Gastroesophageal sphincter (tissue), 4 donors: ENCODE results near the gene PPARGC1A. TPM values are rescaled to one million over a fixed set of nuclear protein-coding genes. Genes with fewer than 3 reads are reported as not detected.

Source experiments
- ATAC-seq: fragments of 150-250 bp; one replicate; pipeline ENCODE4 v1.9.1; 2016; ENCODE audit warnings: mild to moderate bottlenecking, moderate library complexity
- H3K27ac ChIP-seq, 4 donors: fragments of 200-600 bp; sonication (generic) in 3 of 4; 1 replicate in 3 of 4; 2 replicates in 1 of 4; pipeline ENCODE4 v1.5.1; 2016 to 2019
- H3K27me3 ChIP-seq: fragments of 200-600 bp; sonication (generic); one replicate; pipeline ENCODE4 v1.5.1; 2019
- H3K36me3 ChIP-seq, 2 donors: fragments of 200-600 bp; sonication (generic); one replicate each; pipeline ENCODE4 v1.5.1; 2019; ENCODE audit warnings: control low read depth in 1 of 2
- H3K4me1 ChIP-seq, 3 donors: fragments of 200-600 bp; sonication (generic); 1 replicate in 2 of 3; 2 replicates in 1 of 3; pipeline ENCODE4 v1.5.1; 2016 to 2019; ENCODE audit warnings: control low read depth in 2 of 3
- H3K4me3 ChIP-seq, 2 donors: fragments of 200-600 bp; sonication (generic); one replicate each; pipeline ENCODE4 v1.5.1; 2019; ENCODE audit warnings: mild to moderate bottlenecking in 1 of 2, moderate library complexity in 1 of 2
- H3K9me3 ChIP-seq, 3 donors: fragments of 200-600 bp; sonication (generic); one replicate each; pipeline ENCODE4 v1.5.1; 2017 to 2019; ENCODE audit warnings: control low read depth in 2 of 3
- EP300 ChIP-seq: sonication (generic); formaldehyde crosslinking; IDR thresholded peaks from one replicate; pipeline ENCODE4 v1.6.1; 2017; ENCODE audit warnings: antibody characterized with exemption, mild to moderate bottlenecking
- POLR2A ChIP-seq, 2 donors: fragments of 450-650 bp; IDR thresholded peaks; one replicate each; pipeline ENCODE4 v1.6.1; 2017; ENCODE audit warnings: antibody characterized with exemption in 2 of 2, mild to moderate bottlenecking in 2 of 2, moderate library complexity in 1 of 2
- POLR2AphosphoS5 ChIP-seq: sonication (generic); formaldehyde crosslinking; IDR thresholded peaks from one replicate; pipeline ENCODE4 v1.6.1; 2017; ENCODE audit warnings: antibody characterized with exemption
- WGBS, 2 donors: methylation state at CpG; one replicate each; pipeline ENCODE4 v1.1.5; 2018; ENCODE audit warnings: low coverage in 1 of 2; 5-methylcytosine and 5-hydroxymethylcytosine counted together
- total RNA-seq, 4 donors: library from RNA; depleted of rRNA; stranded (reverse); fragments of >200 nt; gene quantifications; one replicate each; pipeline ENCODE4 v1.1.0, GENCODE V29; 2016
- TF ChIP-seq, protein P1 (sequence below), 4 experiments: fragments of 200-600 bp in 2 of 4; fragments of 450-650 bp in 2 of 4; sonication (generic) in 1 of 4; IDR thresholded peaks; one replicate each; pipeline ENCODE4 v1.5.1; 2017 to 2019; ENCODE audit warnings: antibody characterized with exemption in 4 of 4, mild to moderate bottlenecking in 2 of 4, moderate library complexity in 2 of 4

PPARGC1A gene
- total RNA-seq, 4 donors from 2014 or later = 5.8 to 43.7 (median 18.3) TPM

DNA sequence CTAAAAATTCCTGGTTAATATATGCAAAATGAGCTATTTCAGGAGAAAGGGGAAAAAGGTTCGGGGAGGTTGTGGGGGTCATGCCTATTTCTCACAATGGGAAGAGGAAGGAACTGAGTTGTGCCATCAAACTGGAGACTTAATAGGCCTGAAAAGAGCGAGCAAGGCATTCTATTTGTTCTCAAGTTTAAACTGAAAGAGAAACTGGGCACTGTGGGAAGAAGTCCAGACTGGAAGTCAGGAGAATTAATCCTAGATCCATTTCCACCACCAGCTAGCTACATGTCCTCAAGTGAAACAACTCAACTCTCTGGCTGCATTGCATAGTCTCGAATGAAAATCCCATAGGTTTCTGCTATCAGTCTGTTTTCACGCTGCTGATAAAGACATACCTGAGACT, 50.6 kb downstream of the PPARGC1A start:
- 63 to 75% methylated on average over 3 to 4 of the region's 4 CpGs for WGBS, 2 donors

DNA sequence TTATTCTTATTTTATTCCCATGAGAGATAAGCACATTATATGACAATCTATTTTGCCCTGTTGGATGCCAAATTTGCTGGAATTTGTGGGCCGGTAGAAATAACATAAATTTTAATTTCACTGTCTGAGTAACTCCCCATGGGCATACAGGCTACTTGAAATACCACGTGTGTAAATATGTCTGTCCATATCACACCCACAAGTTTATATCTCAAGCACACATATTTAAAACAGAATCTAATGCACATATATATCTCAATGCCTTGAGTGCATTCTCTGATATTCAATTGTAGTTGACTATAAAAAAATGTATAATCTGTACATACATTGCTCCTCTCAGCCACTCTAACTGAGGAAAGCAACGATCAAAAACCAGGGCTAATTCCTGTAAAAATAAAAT, 51.2 kb downstream of the PPARGC1A start:
- Histone ChIP-seq H3K9me3 (no peaks in the 10 kb centered on the region), H3K36me3 (no peaks in the 10 kb centered on the region), H3K27ac (peak overlapping the region in 2 of 4 donors; percentile 41 to 46), H3K4me1 (peaks cover 0 to 22% (median 0%) of the 10 kb centered on the region in 3 donors), H3K4me3 (no peak overlapping the region), H3K27me3 (no peaks in the 10 kb centered on the region)
- WGBS, 2 donors = 51 to 59% methylated on average over 3 of the region's 3 CpGs
- no peak for TF ChIP-seq EP300
- no peak for TF ChIP-seq POLR2AphosphoS5
- TF ChIP-seq POLR2A (IDR thresholded peaks at IDR 0.05) = no peak
- TF ChIP-seq, protein P1, sequence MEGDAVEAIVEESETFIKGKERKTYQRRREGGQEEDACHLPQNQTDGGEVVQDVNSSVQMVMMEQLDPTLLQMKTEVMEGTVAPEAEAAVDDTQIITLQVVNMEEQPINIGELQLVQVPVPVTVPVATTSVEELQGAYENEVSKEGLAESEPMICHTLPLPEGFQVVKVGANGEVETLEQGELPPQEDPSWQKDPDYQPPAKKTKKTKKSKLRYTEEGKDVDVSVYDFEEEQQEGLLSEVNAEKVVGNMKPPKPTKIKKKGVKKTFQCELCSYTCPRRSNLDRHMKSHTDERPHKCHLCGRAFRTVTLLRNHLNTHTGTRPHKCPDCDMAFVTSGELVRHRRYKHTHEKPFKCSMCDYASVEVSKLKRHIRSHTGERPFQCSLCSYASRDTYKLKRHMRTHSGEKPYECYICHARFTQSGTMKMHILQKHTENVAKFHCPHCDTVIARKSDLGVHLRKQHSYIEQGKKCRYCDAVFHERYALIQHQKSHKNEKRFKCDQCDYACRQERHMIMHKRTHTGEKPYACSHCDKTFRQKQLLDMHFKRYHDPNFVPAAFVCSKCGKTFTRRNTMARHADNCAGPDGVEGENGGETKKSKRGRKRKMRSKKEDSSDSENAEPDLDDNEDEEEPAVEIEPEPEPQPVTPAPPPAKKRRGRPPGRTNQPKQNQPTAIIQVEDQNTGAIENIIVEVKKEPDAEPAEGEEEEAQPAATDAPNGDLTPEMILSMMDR (IDR thresholded peaks at IDR 0.05) = no peak
- ATAC-seq = no peak

More for the DNA sequence above, 50.6 kb downstream of the PPARGC1A start:
- Histone ChIP-seq H3K4me3 (no peak overlapping the region), H3K4me1 (peaks cover 0 to 20% (median 0%) of the 10 kb centered on the region in 3 donors), H3K36me3 (no peaks in the 10 kb centered on the region), H3K27me3 (no peaks in the 10 kb centered on the region), H3K27ac (peak overlapping the region in 3 of 4 donors; percentile 3 to 46 (median 41)), H3K9me3 (no peaks in the 10 kb centered on the region)
- no peak for TF ChIP-seq EP300
- TF ChIP-seq POLR2AphosphoS5 = no peak
- TF ChIP-seq POLR2A (IDR thresholded peaks at IDR 0.05) = no peak
- TF ChIP-seq, protein P1 (IDR thresholded peaks at IDR 0.05) = no peak
- ATAC-seq = no peak

DNA sequence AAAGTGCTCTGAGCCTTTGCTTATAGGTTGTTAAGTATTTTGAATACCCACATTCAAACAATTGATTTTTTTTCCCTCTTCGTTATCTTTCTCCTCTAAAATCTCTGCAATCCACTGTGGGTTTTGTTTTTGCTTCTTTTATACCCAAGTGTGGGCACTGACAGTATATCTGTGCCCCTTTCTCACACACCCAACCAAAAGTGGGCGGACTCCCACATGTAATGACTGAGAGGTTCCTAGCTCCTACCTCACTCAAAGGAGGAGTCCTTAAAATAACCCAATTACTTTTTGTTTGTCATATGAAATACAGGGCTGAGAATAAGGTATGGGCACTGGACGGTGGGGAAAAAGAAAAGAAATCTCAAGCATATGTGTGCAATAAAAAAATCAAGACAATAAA, 51.7 kb downstream of the PPARGC1A start:
- WGBS, 2 donors = 79 to 83% methylated on average over 3 of the region's 3 CpGs
- TF ChIP-seq POLR2AphosphoS5 = no peak
- no peak for TF ChIP-seq EP300
- TF ChIP-seq, protein P1 (IDR thresholded peaks at IDR 0.05) = no peak
- Histone ChIP-seq H3K4me1 (peaks cover 0 to 27% (median 0%) of the 10 kb centered on the region in 3 donors), H3K36me3 (no peaks in the 10 kb centered on the region), H3K9me3 (no peaks in the 10 kb centered on the region), H3K27ac (peak overlapping the region in 1 of 4 donors; percentile 46), H3K27me3 (no peaks in the 10 kb centered on the region), H3K4me3 (no peak overlapping the region)
- ATAC-seq = no peak

GRCh38 chr4:23837371-23837770, 52.5 kb downstream of the PPARGC1A start:
- H3K27ac ChIP-seq = peak overlapping the region in 2 of 4 donors; percentile 7 to 22
- no peak for TF ChIP-seq POLR2A (IDR thresholded peaks at IDR 0.05)
- TF ChIP-seq EP300 = no peak
- TF ChIP-seq, protein P1 (IDR thresholded peaks at IDR 0.05) = no peak
- WGBS, 2 donors = 43 to 50% methylated on average over 2 of the region's 2 CpGs

DNA sequence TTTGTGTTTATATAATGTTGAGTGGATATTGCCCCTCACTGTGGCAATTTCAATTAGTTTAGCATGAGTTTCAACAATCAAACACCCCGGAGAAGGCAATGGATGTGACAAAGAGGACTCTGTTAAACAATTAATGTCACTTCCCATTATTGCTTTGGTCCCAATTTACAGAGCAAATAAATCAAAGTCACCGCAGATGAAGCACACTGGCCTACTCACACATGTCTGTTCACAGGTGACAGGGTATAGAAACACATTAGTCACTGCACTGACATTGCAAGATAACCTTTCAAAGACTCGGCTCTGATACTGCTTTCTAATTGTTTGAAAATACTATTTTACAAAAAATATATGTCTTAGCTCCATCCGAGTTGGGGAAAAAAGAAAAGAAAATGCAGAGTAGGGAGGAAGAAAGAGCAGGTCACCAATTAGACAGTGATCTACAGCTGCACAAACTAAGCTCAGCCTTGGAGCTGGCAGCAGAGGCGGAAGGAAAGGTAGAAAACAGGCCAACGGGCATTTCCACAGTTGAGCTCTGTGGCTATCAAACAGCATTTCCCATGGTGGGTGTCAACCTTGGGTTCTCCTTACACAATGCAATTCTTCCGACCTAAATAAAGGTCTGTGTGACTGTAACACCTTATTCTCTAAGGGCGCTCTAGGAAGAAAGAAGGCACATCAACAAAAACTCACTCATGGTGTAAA, 53.9 kb downstream of the PPARGC1A start:
- H3K9me3 ChIP-seq = no peaks in the 10 kb centered on the region
- no peaks in the 10 kb centered on the region for H3K27me3 ChIP-seq
- 62 to 74% methylated on average over 6 to 8 of the region's 8 CpGs for WGBS, 2 donors
- no peaks in the 10 kb centered on the region for H3K36me3 ChIP-seq
- H3K4me1 ChIP-seq = peaks cover 0 to 31% (median 0%) of the 10 kb centered on the region in 3 donors
- no peak overlapping the region for H3K4me3 ChIP-seq
- TF ChIP-seq POLR2A (IDR thresholded peaks at IDR 0.05) = no peak
- no peak for TF ChIP-seq EP300
- no peak for TF ChIP-seq POLR2AphosphoS5
- TF ChIP-seq, protein P1 (IDR thresholded peaks at IDR 0.05) = no peak
- ATAC-seq = no peak
- no peak overlapping the region for H3K27ac ChIP-seq

More at GRCh38 chr4:23837371-23837770, 52.5 kb downstream of the PPARGC1A start:
- Histone ChIP-seq H3K36me3 (no peaks in the 10 kb centered on the region), H3K4me1 (peaks cover 0 to 31% (median 0%) of the 10 kb centered on the region in 3 donors), H3K9me3 (no peaks in the 10 kb centered on the region), H3K4me3 (no peak overlapping the region), H3K27me3 (no peaks in the 10 kb centered on the region)
- ATAC-seq = no peak
